HL-60/S4 (cell line): Measurements from ENCODE around the gene GOLGA6L2.
"Not testable (repeated sequence)": the region's sequence is repeated elsewhere in the genome, so short reads cannot be mapped to it uniquely, and the experiment has no call there.

Experiments used
- in situ Hi-C: fragments of 300-500 bp; cut with MboI; formaldehyde crosslinking; loops from 2 replicates; pipeline ENCODE4 v1.14.3; 2022; ENCODE audit warnings: low sequenced_read_pairs

Gene GOLGA6L2

GRCh38 chr15:23424111-23424904, 22.7 kb downstream of the GOLGA6L2 start:
- in situ Hi-C loops = no loop called here

DNA sequence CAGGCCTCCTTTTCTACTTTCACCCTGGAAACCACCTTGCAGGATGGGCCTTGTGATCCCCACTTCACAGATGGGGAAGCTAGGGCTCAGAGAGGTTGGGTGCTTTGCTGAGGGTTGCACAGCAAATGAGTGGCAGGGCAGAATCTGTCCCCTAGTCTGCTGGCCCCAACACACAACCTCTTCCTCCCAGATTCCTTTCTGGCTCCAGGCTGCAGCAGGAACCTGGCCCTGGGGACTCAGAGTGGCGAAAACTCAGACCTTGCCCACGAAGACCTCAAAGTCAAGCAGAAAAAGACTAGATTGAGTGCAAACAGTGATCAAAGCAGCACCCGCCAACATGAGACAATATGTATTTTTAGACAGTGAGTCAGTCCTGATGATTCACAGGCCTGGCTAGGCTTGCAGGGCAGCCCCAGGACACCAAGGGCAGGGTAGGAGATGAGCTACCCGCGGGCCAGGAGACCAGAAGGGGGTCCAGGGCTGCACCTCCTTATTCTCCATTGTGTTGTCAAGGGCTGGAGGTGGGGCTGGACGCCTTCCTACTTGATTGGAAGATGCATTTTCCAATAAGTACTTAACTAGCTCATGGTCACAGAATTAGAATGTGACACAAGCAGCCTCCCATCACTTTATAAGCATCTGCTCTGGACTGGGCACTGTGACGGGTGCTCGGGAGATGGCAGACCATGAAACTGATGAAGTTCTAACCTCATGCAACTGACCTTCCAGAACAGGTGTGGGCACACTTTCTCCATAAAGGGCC, 23.9 kb downstream of the GOLGA6L2 start:
- in situ Hi-C loops = no loop called here

DNA sequence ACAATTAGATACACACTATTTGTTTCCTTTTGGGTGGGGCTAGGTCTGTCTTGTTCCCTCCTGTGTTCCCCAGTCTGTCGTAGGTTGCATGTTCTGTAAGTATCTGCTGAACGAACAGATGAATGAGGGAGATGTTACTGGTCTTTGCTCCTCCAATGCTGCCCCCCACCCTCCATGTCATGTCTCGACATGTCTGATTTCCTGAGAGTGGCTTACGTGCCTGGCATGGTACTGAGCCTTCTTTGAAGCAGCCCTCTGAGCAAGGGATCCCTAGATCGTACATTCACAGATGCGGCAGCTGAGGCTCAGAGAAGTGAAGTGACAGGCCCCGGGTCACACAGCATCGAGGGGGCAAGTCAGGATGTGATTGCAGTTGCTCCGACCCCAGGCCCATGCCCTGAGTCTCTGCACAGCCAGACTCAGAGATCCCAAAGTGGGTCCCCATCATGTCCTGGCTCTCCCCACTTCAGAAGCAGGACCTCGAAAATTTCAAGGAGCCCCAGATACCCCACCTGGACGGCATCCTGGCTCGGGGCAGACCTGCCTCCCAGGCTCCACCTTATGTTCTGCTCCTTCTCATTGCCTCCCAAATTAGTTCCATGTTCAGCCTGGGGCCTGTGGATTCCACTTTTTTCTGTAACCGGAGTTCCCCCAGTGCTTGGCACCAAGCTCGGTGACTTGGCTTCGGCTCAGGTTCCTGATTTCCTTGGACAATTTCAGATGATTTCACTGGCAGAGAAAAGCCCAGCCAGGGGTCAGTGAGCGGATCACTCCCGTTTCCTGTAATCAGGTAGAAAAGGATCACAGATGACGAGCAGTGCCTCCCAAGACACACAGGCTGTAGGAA, 24.7 kb downstream of the GOLGA6L2 start:
- in situ Hi-C loops = no loop called here

DNA sequence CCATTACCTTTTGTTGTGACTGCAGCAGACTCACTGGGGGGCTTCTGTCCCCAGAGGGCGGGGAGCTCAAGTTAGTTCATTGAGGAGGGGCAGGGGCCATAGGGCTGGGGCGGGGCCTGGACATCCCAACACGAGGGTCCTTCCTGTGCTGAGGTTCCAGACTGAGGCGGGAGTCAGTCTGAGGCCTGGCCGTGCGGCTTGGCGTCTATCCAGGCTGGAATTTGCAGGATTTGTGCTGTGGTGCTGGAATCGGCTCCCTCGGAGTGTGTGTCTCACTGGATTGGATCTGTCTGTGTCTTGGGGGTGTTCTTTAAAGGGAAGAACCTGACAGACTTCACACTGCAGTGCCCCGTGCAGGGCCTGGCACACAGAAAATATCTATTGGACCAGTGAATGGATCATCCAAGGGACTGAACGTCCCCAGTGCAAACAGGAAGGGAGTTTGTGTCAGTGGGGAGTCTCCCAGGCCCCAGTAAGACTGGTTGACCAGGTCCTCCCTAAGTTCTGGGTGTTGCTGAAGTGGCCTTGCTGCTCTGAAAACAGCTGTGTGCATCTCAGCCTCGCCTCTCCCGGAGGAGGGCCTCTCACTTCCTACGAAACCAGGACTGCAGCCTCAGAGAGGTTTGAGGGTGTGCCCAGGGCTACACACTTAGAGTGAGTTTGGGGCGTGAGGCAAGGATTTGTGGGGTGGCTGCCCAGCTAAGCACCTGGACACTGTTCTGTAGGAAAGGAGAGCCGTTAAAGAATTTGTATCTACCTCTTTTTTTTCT, 26.1 kb downstream of the GOLGA6L2 start:
- in situ Hi-C loops = no loop called here

GRCh38 chr15:23416349-23417276, 30.4 kb downstream of the GOLGA6L2 start:
- in situ Hi-C loops = no loop called here

DNA sequence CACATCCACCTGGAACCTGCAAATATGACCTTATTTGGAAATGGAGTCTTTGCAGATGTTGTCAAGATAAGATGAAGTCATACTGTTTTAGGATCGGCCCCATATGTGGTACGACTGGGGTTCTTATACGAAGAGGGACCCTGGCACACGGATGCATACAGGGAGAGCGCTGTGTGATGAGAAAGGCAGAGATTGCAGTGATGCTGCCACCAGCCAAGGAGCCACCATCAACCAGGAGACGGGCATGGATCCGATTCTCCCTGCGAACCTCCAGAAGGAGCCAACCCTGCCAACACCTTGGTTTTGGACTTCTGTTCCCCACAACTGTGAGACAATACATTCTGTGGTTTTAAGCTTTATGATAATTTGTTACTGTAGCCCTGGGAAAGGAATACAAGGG, 31.2 kb downstream of the GOLGA6L2 start:
- in situ Hi-C loops = not testable (repeated sequence)

DNA sequence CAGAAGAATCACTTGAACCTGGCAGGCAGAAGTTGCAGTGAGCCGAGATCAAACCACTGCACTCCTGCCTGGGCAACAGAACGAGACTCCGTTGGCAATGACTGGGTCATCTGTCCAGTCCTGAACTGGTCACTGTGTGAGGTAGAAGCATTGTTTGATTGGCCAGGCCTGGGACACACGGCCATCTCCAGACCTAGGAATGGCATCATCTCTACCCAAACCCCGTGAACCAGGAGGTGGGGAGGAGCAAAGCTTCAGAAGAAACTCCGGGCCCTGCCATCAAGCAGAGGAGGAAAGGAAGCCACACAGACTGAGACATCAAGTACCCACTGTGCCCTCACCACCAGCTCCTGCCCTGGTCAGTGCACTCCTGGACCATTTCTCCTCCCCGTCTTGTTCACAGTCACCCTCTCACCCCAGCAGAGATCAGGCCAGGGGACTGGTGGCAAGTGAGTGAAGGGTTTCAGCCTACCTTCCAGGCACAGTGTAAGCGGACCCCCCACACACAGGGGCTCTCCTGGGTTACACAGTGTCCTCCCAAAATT, 31.6 kb downstream of the GOLGA6L2 start:
- in situ Hi-C loops = no loop called here

DNA sequence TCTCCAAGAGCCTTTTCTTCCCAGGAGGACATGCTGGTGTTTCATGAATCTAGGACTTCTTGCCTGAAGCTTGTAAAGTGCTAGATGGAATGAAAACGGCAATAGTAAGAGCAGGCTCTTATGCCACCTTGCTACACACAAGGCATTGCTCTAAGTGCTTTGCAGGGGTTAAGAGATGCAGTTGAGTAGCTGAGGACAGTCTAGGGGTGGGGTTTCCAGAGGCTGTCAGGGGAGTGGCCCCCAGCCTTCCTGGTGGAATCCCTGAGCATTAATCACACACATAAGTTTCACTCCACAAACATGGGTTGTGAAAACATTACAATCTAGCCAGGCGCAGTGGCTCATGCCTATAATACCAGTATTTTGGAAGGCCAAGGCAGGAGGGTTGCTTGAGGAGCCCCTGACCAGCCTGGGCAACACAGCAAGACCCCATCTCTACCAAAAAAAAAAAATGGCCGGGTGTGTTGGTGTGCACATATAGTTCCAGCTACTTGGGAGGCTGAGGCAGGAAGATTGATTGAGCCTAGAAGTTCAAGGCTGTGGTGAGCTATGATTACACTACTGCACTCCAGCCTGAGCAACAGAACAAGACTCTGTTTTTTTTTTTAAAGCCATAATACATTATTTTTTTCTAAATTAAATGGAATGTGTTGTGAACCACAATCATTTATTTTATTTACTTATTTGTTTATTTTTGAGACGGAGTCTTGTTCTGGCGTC, 34.0 kb downstream of the GOLGA6L2 start:
- in situ Hi-C loops = not testable (repeated sequence)

DNA sequence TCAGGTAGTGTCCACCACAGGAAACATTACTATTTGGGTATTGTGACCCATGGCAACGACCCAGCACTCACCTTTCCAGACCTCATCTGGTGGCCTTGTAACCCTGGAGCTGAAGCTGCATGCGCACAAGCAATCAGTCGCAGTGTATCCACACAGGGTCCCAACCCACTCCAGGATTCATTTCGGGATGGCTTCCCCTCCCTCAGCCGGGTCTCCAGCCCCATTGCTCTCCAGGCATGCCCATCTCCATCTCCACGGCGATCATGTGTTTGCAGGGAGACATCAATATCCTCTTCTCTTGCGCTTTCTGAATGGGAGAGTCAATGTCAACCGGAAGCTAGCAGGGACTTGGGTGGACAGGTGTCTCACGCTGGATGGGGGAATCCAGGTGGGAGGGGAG, 35.2 kb downstream of the GOLGA6L2 start:
- in situ Hi-C loops = no loop called here

DNA sequence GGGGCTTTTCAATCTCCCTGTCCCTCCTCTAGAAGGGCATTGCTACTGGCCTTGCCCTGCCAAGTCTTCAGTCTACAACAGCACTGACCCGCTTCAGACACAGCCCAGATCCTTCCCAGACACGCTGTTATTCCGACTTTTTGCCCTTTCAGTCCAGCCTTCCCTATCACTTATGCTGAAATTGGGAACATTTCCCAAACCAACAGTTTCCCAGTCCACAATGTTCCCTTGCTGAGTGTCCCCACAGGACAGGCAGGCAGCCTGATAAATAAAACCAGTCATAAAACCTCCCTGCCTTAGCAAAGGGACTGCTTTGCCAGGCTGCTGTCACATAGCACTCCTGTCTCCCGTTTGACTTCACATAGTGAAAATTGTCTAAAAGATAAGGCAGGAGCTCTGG, 43.5 kb downstream of the GOLGA6L2 start:
- in situ Hi-C loops = no loop called here

DNA sequence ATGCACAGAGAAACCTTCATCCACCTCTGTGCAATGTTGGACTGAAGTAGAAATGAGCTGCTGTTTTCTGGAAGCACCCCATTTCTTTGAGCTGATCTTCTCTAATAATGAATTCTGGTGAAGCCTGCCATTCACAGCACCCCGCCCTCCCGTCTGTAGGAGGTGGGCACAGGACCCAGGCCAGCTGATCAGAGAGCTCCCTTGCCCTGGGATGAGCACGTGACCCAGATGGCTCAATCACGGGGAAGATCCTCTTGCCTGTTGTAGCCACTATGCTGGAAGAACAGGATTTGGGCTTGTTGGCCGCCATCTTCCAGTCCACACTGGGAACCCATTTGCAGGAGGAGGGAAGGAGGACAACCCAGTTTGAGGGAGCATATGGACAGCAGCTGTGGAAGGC, 44.5 kb downstream of the GOLGA6L2 start:
- in situ Hi-C loops = no loop called here

DNA sequence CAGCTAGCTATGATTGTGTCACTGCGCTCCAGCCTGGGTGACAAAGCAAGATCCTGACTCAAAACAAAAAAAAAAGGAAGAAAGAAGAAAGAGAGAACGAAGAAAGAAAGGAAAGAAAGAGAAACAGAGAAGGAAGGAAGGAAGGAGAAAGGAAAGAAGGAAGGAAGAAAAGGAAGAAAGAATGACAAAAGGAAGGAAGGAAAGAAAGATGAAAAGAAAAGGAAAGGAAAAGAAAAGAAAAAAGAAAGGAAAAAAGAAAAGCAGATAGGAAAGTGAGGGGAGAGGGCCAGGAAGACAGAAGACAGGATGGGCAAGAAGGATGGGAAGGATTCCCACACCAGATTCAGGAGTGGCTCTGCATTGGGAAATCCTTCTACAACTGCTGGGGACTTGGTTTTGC, 44.9 kb downstream of the GOLGA6L2 start:
- in situ Hi-C loops = no loop called here

- in situ Hi-C loops = no loop called here
Measured at GRCh38 chr15:23401627-23402026, 45.4 kb downstream of the GOLGA6L2 start.

- in situ Hi-C loops = not testable (repeated sequence)
Measured at GRCh38 chr15:23399207-23399606, 47.8 kb downstream of the GOLGA6L2 start.

DNA sequence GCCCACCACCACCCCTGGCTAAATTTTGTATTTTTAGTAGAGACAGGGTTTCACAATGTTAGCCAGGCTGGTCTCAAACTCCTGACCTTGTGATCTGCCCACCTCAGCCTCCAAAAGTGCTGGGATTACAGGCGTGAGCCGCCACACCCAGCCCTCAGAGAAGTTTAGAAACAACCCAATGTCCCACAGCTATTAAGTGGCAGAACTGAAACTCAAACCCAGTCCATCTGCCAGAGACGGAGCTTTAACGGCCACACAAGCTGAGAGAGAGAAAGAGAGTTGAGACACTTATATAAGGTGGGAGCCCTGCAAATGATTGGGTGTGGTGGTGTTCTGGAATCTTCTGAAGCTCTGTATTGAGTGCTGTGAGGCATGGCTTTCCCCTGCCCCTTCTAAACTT, 48.7 kb downstream of the GOLGA6L2 start:
- in situ Hi-C loops = not testable (repeated sequence)

GRCh38 chr15:23397779-23398178, 49.3 kb downstream of the GOLGA6L2 start:
- in situ Hi-C loops = no loop called here

DNA sequence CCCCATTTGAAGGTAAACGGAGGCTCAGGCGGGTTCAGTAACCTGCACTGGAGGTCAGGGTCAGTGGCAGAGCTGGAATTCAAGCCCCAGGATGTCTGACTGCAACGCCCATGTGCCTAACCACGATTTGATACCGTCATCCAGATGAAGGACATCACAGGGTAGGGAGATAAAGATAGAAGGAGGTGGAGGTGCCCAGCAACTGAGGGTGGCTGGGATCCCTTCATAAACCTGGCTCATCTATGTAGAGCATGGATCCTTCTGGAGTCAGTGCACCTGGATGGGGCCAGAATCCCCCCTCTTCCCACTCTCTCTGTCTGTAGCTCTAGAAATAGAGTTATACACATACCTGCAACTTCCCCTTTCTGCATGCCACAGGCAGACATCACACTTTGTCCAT, 51.2 kb downstream of the GOLGA6L2 start:
- in situ Hi-C loops = no loop called here

- in situ Hi-C loops = no loop called here
Measured at GRCh38 chr15:23395030-23395692, 51.9 kb downstream of the GOLGA6L2 start.
